Stimulated activated CD4-positive, alpha-beta T cell treated with anti-CD3 and anti-CD28 coated beads, Interleukin-15, amount 100 ng/mL, for 1 hour (primary cell): ENCODE data around the gene TRPC1.
A peak's percentile ranks its signal among the peaks of the same experiment; 100 is the strongest.
"Not testable (repeated sequence)": the region's sequence is repeated elsewhere in the genome, so short reads cannot be mapped to it uniquely, and the experiment has no call there.

Experiments used
- DNase-seq, 2 donors: peaks; one replicate each; pipeline ENCODE4 v3.0.0-alpha.2; 2020; ENCODE audit warnings: low read depth in 1 of 2, low spot score in 1 of 2

The TRPC1 gene

GRCh38 chr3:142752605-142753004, 28.8 kb downstream of the TRPC1 start:
- DNase-seq: not testable (repeated sequence)

- no peak for DNase-seq
These were observed 30.7 kb downstream of the TRPC1 start for GRCh38 chr3:142754494-142754893.

GRCh38 chr3:142768338-142768737, 44.5 kb downstream of the TRPC1 start:
- no peak for DNase-seq

- no peak for DNase-seq
These were observed 54.1 kb downstream of the TRPC1 start for GRCh38 chr3:142777927-142778326.

GRCh38 chr3:142778541-142778940, 54.7 kb downstream of the TRPC1 start:
- DNase-seq: no peak

GRCh38 chr3:142779591-142779990, 55.8 kb downstream of the TRPC1 start:
- no peak for DNase-seq

- DNase-seq: no peak
These were observed 58.8 kb downstream of the TRPC1 start for GRCh38 chr3:142782616-142783015.

- no peak for DNase-seq
These were observed 60.4 kb downstream of the TRPC1 start for GRCh38 chr3:142784228-142784627.

- DNase-seq: no peak
These were observed 62.2 kb downstream of the TRPC1 start for GRCh38 chr3:142785996-142786395.

GRCh38 chr3:142787719-142788118, 63.9 kb downstream of the TRPC1 start:
- no peak for DNase-seq

- no peak for DNase-seq
These were observed 70.7 kb downstream of the TRPC1 start for GRCh38 chr3:142794508-142794907.

- no peak for DNase-seq
These were observed 71.5 kb downstream of the TRPC1 start for GRCh38 chr3:142795332-142795731.

GRCh38 chr3:142796823-142797222, 73.0 kb downstream of the TRPC1 start:
- no peak for DNase-seq

GRCh38 chr3:142801746-142802145, 77.9 kb downstream of the TRPC1 start:
- DNase-seq: no peak

- DNase-seq: no peak
These were observed 79.1 kb downstream of the TRPC1 start for GRCh38 chr3:142802891-142803290.

- no peak for DNase-seq
These were observed 84.5 kb downstream of the TRPC1 start for GRCh38 chr3:142808103-142808917.

- DNase-seq: no peak
These were observed 85.4 kb downstream of the TRPC1 start for GRCh38 chr3:142809259-142809658.

GRCh38 chr3:142815803-142816202, 92.0 kb downstream of the TRPC1 start:
- no peak for DNase-seq

- no peak for DNase-seq
These were observed 93.5 kb downstream of the TRPC1 start for GRCh38 chr3:142817356-142817755.

- DNase-seq: no peak
These were observed 94.1 kb downstream of the TRPC1 start for GRCh38 chr3:142817897-142818296.

- DNase-seq: no peak
These were observed 94.8 kb downstream of the TRPC1 start for GRCh38 chr3:142818651-142819050.

GRCh38 chr3:142819179-142819578, 95.3 kb downstream of the TRPC1 start:
- DNase-seq: no peak

- peak; percentile 8 to 46 for DNase-seq
These were observed 105.0 kb downstream of the TRPC1 start for GRCh38 chr3:142828703-142829305.
